HUES48 (cell line): Measurements from ENCODE around the gene ZC3H18.

Experiments
- H3K27ac ChIP-seq: one replicate; pipeline ENCODE4 v1.7.0; 2013; ENCODE audit warnings: low read depth, low read length, inconsistent platforms
- H3K27me3 ChIP-seq: 2 replicates; pipeline ENCODE4 v1.6.1; 2013; ENCODE audit warnings: mild to moderate bottlenecking, low read length; ENCODE audit not compliant: control insufficient read depth, insufficient read depth
- H3K36me3 ChIP-seq: 2 replicates; pipeline ENCODE4 v1.6.1; 2013; ENCODE audit warnings: low read length; ENCODE audit not compliant: control insufficient read depth, insufficient read depth
- H3K4me1 ChIP-seq: 2 replicates; pipeline ENCODE4 v1.6.1; 2013; ENCODE audit warnings: mild to moderate bottlenecking, low read length; ENCODE audit not compliant: control insufficient read depth, insufficient read depth
- H3K4me3 ChIP-seq: 2 replicates; pipeline ENCODE4 v1.5.1; 2013; ENCODE audit warnings: mild to moderate bottlenecking, low read depth, low read length
- H3K9ac ChIP-seq: 2 replicates; pipeline ENCODE4 v1.6.1; 2013; ENCODE audit warnings: mild to moderate bottlenecking, low read depth, low read length, moderate library complexity
- H3K9me3 ChIP-seq: 2 replicates; pipeline ENCODE4 v1.6.1; 2013; ENCODE audit warnings: low read length; ENCODE audit not compliant: control insufficient read depth, insufficient read depth

Gene ZC3H18

GRCh38 chr16:88585927-88586581 lies 15.9 kb downstream of the ZC3H18 start:
- H3K9me3 ChIP-seq: no peaks in the 10 kb centered on the region
- H3K9ac ChIP-seq: no peak overlapping the region
- no peaks in the 10 kb centered on the region for H3K4me1 ChIP-seq
- H3K4me3 ChIP-seq: no peak overlapping the region
- H3K36me3 ChIP-seq: peaks cover 73% of the 10 kb centered on the region
- no peak overlapping the region for H3K27ac ChIP-seq
- no peaks in the 10 kb centered on the region for H3K27me3 ChIP-seq

DNA sequence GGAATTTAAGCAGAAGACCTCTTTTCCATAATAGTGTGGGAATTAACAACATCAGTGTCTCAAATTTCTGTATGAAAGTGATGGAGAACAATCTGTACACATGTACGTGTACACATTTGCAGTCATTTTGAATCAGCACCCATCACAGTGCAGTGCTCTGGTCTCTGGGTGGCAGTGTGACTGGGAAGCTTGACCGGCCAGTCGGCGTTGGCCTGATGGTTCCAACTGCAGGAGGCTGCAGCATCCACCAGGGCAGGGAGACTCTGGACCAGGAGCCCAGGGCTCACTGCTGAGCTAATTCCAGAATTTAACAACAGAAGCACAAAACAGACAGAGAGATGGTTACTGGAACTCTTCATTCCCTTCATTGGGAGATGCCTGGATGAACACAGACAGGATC lies 17.9 kb downstream of the ZC3H18 start:
- H3K9ac ChIP-seq: no peak overlapping the region
- peaks cover 62% of the 10 kb centered on the region for H3K36me3 ChIP-seq
- H3K27ac ChIP-seq: no peak overlapping the region
- H3K9me3 ChIP-seq: no peaks in the 10 kb centered on the region
- H3K4me3 ChIP-seq: no peak overlapping the region
- H3K27me3 ChIP-seq: no peaks in the 10 kb centered on the region
- H3K4me1 ChIP-seq: no peaks in the 10 kb centered on the region

DNA sequence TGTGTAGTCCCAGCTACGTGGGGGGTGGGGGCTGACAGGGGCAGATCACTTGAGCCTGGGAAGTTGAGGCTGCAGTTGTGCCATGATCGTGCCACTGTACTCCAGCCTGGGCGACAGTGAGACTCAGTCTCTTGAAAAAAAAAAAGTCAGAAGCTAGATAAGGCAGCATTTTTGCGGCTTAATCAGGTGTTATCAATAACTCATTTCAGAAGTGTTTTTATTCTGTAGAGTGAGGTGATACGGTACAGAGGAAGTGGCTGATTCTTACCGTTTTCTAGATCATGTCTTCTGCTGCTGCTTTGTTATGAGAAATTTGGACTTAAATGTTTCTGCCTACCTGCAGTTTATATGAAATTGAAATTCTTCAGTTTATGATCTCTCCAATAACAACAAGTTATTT lies 18.6 kb downstream of the ZC3H18 start:
- Histone ChIP-seq H3K27me3 (no peaks in the 10 kb centered on the region), H3K4me1 (no peaks in the 10 kb centered on the region), H3K4me3 (no peak overlapping the region), H3K27ac (no peak overlapping the region), H3K9me3 (no peaks in the 10 kb centered on the region), H3K36me3 (peaks cover 58% of the 10 kb centered on the region), H3K9ac (no peak overlapping the region)

- Histone ChIP-seq H3K27me3 (no peaks in the 10 kb centered on the region), H3K36me3 (peaks cover 63% of the 10 kb centered on the region), H3K27ac (no peak overlapping the region), H3K4me3 (no peak overlapping the region), H3K9me3 (no peaks in the 10 kb centered on the region), H3K9ac (no peak overlapping the region), H3K4me1 (no peaks in the 10 kb centered on the region)
These were observed 19.2 kb downstream of the ZC3H18 start for GRCh38 chr16:88589441-88589840.

- Histone ChIP-seq H3K4me1 (no peaks in the 10 kb centered on the region), H3K9me3 (no peaks in the 10 kb centered on the region), H3K4me3 (no peak overlapping the region), H3K9ac (no peak overlapping the region), H3K27me3 (no peaks in the 10 kb centered on the region), H3K36me3 (peaks cover 60% of the 10 kb centered on the region), H3K27ac (no peak overlapping the region)
These were observed 21.4 kb downstream of the ZC3H18 start for GRCh38 chr16:88591577-88592021.

DNA sequence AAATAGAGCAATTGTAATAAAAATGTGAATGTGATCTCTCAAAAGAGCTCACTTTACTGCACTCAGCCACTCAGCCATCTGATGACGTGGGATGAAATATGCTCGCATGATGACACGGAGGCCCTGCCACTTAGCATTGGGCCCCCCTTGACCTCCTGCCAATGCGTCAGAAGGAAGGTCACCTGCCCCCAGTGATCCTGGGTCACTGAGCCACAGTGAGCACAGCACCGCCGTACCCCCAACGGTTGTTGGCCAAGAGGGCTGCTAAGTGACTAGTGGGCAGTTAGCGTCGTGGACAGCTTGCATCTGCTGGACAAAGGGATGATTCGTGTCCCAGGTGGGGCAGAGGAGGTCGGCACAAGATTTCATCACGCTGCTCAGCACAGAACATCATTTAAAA lies 22.9 kb downstream of the ZC3H18 start:
- H3K36me3 ChIP-seq: peaks cover 55% of the 10 kb centered on the region

DNA sequence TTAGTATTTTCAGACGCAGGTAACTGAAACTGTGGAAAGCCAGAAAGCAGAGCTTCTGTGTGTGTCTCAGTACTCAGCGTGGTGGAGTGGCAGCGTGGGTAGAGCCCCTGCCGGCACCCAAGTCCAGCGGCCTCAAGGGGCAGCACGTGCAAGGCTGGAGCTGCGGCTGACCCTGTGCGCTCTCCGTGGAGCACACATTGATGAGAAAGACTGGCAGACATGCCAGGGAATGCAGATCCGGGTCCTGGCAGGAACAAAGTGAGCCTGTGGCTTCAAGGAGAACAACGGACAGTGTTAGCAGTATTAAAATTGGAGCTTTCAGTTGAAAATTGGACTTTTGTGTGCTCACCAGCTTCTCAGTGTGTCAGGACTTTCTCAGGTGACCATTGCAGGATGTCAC lies 23.3 kb downstream of the ZC3H18 start:
- Histone ChIP-seq H3K27ac (no peak overlapping the region), H3K4me1 (no peaks in the 10 kb centered on the region), H3K4me3 (no peak overlapping the region), H3K36me3 (peaks cover 55% of the 10 kb centered on the region), H3K9me3 (no peaks in the 10 kb centered on the region), H3K27me3 (no peaks in the 10 kb centered on the region), H3K9ac (no peak overlapping the region)

More for the DNA sequence above, 22.9 kb downstream of the ZC3H18 start:
- Histone ChIP-seq H3K9ac (no peak overlapping the region), H3K27ac (no peak overlapping the region), H3K27me3 (no peaks in the 10 kb centered on the region), H3K4me1 (no peaks in the 10 kb centered on the region), H3K9me3 (no peaks in the 10 kb centered on the region), H3K4me3 (no peak overlapping the region)

DNA sequence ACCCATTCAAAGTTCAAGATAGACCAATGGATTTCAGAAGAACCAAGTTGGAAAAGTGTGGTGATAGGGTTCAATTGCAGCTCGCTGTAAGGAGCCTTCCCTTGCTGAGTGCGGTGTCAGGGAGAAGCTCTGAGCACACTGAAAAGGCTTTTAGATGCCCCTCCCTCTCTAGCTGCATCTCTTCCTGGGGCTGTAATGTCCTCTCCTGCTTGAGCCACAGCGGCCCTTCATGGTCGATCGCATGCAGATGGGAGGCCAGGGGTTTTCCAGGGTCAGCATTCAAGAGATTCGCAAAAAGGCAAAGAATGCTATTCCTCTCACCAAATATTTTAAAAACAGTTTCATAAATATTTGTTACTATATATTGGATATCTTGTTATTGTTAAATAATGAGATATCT lies 23.7 kb downstream of the ZC3H18 start:
- Histone ChIP-seq H3K9ac (no peak overlapping the region), H3K36me3 (peaks cover 55% of the 10 kb centered on the region)

GRCh38 chr16:88595101-88595500 lies 24.9 kb downstream of the ZC3H18 start:
- Histone ChIP-seq H3K4me3 (no peak overlapping the region), H3K9ac (no peak overlapping the region), H3K36me3 (peaks cover 55% of the 10 kb centered on the region), H3K27me3 (no peaks in the 10 kb centered on the region), H3K27ac (no peak overlapping the region), H3K9me3 (no peaks in the 10 kb centered on the region), H3K4me1 (no peaks in the 10 kb centered on the region)

More for the DNA sequence above, 23.7 kb downstream of the ZC3H18 start:
- no peaks in the 10 kb centered on the region for H3K4me1 ChIP-seq
- no peak overlapping the region for H3K4me3 ChIP-seq
- H3K27me3 ChIP-seq: no peaks in the 10 kb centered on the region
- H3K27ac ChIP-seq: no peak overlapping the region
- H3K9me3 ChIP-seq: no peaks in the 10 kb centered on the region

GRCh38 chr16:88595921-88596320 lies 25.7 kb downstream of the ZC3H18 start:
- H3K36me3 ChIP-seq: peaks cover 58% of the 10 kb centered on the region
- H3K9ac ChIP-seq: no peak overlapping the region
- no peaks in the 10 kb centered on the region for H3K27me3 ChIP-seq
- no peaks in the 10 kb centered on the region for H3K9me3 ChIP-seq
- H3K27ac ChIP-seq: no peak overlapping the region
- 0 out of 2 replicates have a peak, but pooled peaks cover 4% of the 10 kb centered on the region for H3K4me1 ChIP-seq
- no peak overlapping the region for H3K4me3 ChIP-seq

GRCh38 chr16:88596483-88596882 lies 26.3 kb downstream of the ZC3H18 start:
- H3K9me3 ChIP-seq: no peaks in the 10 kb centered on the region
- H3K27ac ChIP-seq: no peak overlapping the region
- peaks cover 64% of the 10 kb centered on the region for H3K36me3 ChIP-seq
- H3K4me1 ChIP-seq: 0 out of 2 replicates have a peak, but pooled peaks cover 4% of the 10 kb centered on the region
- H3K9ac ChIP-seq: no peak overlapping the region
- no peak overlapping the region for H3K4me3 ChIP-seq
- H3K27me3 ChIP-seq: no peaks in the 10 kb centered on the region
